NCI-H146 treated with DMSO at 0.1 percent for 48 hours (cell line): ENCODE measurements around the gene TRIM8.
"Not testable (repeated sequence)": the region's sequence is repeated elsewhere in the genome, so short reads cannot be mapped to it uniquely, and the experiment has no call there.

Experiments used
- DNase-seq: peaks from one replicate; lab custom pipeline; 2025; ENCODE audit not compliant: unreplicated experiment; lab: John Stamatoyannopoulos, UW

TRIM8 gene

DNA sequence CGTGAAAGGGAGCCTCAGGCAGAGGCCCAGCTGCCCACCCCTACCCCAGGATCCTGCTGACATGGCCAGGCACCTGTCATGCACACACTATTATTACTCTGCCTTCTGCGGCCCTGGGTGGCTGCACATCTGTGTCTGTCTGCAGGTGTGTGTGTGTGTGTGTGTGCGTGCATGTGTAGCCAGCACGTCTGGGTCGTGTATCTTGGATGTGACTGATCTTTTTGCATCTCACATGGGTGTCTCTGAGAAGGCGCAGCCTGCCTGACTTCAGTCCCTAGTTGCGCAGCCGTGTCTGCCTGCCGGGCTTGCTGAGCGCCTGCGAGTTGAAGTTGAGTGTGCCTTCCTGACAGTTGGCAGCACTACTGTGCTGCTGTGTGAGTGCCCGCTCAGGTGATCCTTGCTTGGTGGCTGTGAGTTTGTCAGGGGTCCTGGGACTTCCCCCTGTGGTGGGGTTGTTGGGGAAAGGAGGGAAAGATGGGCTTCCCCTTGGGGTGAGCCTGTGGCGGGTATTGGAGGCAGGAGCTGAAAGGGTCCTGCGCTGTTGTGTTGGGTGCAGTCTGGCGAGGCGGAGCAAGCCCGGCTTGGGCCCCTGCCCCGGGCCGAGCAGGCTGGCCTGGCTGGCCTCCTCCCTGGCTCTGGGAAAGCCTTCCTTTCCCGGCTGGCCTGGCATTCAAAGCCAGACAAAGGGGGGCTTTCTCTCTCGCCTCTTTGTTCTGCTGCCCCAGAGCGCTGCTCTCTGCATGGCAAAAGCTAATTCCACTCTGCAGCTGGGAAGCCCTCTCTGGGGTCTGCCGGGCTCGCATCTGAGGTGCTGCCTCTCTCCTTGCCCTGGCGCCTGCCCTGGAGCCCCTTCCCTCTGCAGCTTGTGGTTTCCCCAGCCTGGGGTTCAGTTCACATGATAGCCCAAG, 4.9 kb downstream of the TRIM8 start:
- no peak for DNase-seq

- DNase-seq = no peak
These were observed 5.7 kb downstream of the TRIM8 start for GRCh38 chr10:102649797-102650654.

GRCh38 chr10:102650655-102651454, 6.6 kb downstream of the TRIM8 start:
- no peak for DNase-seq

DNA sequence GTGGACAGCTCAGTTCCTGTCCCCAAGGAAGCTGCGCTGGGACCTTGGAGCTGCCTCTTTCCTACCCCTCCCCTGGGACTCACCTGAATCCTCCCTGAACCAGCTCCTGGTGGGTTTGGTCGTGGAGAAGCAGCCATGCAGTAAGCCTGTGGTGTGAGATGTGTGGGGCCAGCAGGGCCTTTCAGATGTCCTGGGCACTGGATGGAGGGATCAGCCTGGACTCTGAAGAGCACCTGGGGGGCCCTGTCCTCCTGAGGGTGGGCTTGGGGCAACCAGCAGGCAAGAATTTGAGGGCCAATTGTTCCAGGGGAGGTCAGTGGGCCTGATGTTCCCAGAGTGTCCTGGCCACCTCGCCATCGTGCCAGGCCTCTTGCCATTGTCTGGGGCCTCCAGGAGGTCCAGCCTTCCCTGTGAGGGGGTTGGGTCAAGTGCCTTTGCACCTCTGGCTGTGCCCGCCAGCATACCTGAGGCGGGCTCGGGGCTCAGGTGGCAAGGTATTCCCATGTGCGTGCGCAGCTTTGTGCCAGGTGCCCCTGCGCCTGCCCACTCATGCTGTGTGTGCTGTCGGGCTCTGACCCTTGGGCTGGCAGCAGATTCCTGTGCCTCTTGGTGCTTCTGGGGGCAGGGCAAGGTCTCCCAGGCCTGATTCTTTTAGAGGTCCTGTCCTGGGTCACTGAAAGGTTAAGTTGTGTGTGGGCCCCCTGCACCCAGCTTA, 7.3 kb downstream of the TRIM8 start:
- no peak for DNase-seq

DNA sequence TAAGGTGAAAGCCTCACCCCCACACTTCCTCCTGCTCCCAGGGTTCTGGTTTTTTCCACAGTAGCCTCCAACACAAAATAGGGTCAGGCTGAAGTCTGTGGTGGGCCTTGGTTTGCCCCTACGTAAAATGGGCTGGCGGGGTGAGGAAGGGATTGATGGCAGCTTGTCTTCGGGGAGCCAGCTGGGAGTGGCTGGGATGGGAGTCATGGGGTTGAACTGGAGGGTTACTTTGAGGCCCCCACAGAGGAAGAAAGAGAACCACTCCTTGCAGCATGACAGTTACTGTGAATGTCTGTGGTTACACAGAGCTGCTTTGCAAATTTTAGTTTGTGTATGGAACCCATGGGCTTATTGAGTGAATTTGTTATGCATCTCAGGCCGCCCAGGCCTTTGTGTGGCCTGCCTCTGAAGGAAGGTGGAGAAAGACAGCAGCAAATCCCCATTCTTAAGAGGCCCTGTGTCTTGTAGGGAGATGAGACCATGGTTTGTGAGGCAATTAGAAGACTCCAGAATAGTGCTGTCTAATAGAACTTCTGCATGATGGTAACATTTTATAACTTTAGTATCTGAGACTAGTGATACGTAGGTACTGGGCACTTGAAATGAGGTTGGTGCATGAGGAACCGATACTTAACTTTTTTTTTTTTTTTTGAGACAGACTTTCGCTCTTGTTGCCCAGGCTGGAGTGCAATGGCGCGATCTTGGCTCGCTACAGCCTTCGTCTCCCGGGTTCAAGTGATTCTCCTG, 8.1 kb downstream of the TRIM8 start:
- DNase-seq = no peak

DNA sequence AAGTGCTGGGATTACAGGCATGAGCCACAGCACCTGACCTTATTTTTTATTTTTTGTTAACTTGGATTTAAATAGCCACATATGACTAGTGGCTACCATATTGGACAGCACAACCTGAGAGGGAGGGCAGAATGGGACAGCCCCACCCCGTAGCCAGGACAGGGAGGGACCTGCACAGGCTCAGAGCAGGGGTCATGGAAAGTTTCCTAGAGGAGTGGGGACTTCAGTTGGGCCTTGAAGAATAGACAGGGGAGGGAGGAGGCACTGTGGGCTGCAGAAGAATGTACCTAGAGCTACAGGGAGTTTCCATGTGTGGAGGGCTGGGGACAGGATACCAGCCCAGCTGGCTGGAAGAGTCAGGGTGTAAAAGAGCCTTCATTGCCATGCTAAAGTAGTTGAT, 8.8 kb downstream of the TRIM8 start:
- DNase-seq = no peak

GRCh38 chr10:102654566-102654965, 10.3 kb downstream of the TRIM8 start:
- no peak for DNase-seq

- DNase-seq = no peak
These were observed 10.7 kb downstream of the TRIM8 start for GRCh38 chr10:102654969-102655368.

- no peak for DNase-seq
These were observed 11.7 kb downstream of the TRIM8 start for GRCh38 chr10:102656026-102656425.

DNA sequence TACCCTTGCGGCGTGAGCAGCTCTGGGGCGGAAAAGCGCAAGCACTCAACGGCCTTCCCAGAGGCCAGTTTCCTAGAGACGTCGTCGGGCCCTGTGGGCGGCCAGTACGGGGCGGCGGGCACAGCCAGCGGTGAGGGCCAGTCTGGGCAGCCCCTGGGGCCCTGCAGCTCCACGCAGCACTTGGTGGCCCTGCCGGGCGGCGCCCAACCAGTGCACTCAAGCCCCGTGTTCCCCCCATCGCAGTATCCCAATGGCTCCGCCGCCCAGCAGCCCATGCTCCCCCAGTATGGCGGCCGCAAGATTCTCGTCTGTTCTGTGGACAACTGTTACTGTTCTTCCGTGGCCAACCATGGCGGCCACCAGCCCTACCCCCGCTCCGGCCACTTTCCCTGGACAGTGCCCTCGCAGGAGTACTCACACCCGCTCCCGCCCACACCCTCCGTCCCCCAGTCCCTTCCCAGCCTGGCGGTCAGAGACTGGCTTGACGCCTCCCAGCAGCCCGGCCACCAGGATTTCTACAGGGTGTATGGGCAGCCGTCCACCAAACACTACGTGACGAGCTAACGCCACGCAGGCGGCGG, 12.6 kb downstream of the TRIM8 start:
- DNase-seq = no peak

DNA sequence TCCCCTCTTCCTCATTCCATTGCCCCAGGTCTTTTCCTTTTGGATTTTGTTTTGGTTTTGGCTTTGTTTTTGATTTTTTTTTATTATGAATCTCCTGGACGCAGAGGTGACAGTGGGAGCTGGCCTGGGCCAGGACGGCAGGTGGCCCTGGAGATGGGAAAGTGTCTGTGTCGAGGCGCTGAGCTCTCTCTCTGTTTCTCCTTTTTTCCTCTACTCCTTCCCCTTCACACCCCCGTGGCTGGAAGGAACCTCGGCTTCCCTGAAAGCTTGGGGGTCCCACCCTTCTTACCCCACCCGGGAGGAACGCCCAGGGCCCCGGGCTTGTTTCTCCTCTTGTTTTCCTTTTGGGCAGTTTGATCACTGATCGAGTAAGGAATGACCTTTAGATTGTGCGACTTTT, 13.2 kb downstream of the TRIM8 start:
- no peak for DNase-seq

DNA sequence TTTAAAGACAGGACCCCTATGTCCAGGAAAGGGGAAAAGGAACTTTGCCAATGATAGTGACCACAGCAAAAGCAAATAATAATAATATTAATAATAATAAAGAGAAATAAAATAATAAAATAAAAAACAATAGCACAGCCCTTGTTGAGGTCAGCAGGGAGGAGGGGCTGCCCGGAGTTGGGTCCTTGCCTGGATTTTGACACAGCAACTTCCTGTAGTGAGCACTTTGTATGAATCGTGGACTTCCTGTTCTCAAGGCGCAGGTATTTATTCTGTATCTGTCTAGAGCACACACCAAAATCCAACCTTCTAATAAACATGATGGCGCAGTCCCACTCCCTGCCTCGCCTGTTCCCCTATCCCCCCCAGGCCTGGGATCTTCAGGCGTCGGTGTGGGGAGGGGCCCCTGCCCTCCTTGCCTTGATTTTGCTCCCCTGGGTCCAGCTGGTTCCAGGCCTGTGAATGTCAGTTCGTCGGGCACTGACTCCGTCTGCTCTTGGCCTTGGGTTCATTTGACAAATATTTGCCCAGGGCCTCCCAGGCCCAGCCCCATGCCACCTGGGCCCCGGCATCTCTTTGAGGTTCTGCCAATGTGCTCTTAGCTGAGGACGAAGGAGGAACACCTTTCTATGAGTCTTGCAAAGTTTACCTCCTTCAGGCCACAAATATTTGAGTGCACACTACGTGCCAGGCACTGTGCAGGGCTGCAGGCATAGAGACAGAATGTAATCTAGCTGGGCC, 13.9 kb downstream of the TRIM8 start:
- no peak for DNase-seq

- no peak for DNase-seq
These were observed 14.5 kb downstream of the TRIM8 start for GRCh38 chr10:102658802-102659201.

- peak; percentile 7 for DNase-seq
These were observed 16.8 kb downstream of the TRIM8 start for GRCh38 chr10:102660888-102661657.

GRCh38 chr10:102661658-102662028, 17.4 kb downstream of the TRIM8 start:
- DNase-seq = no peak

- DNase-seq = no peak
These were observed 21.7 kb downstream of the TRIM8 start for GRCh38 chr10:102665904-102666509.

GRCh38 chr10:102667411-102667810, 23.1 kb downstream of the TRIM8 start:
- DNase-seq = not testable (repeated sequence)
